Germinal center (tissue), 1 donor: Measurements from ENCODE around the gene AP2A2.

Source experiments
- DNase-seq: peaks from one replicate; pipeline ENCODE4 v3.0.0; 2012; ENCODE audit warnings: mixed read lengths, low spot score

Gene AP2A2

GRCh38 chr11:898540-899190, 27.0 kb upstream of the AP2A2 start:
- DNase-seq = no peak

GRCh38 chr11:899724-900123, 25.9 kb upstream of the AP2A2 start:
- DNase-seq = no peak

- no peak for DNase-seq
Observed at GRCh38 chr11:900545-900944, 25.1 kb upstream of the AP2A2 start.

GRCh38 chr11:901452-902061, 24.1 kb upstream of the AP2A2 start:
- no peak for DNase-seq

- DNase-seq = no peak
Observed at GRCh38 chr11:904380-904779, 21.3 kb upstream of the AP2A2 start.

GRCh38 chr11:905952-906351, 19.7 kb upstream of the AP2A2 start:
- DNase-seq = no peak

- DNase-seq = peak; percentile 30
Observed at GRCh38 chr11:907668-908067, 18.0 kb upstream of the AP2A2 start.

GRCh38 chr11:908273-908672, 17.4 kb upstream of the AP2A2 start:
- no peak for DNase-seq

- DNase-seq = no peak
Observed at GRCh38 chr11:909406-909805, 16.3 kb upstream of the AP2A2 start.

- DNase-seq = peak; percentile 54
Observed at GRCh38 chr11:910044-910588, 15.6 kb upstream of the AP2A2 start.

- peak; percentile 94 for DNase-seq
Observed at GRCh38 chr11:910589-911030, 15.1 kb upstream of the AP2A2 start, which contains the start of gene CHID1. TSS of gene CHID1 (minus strand) at chr11:910810. CDS start at chr11:904816, 5,994 bp downstream.

GRCh38 chr11:911031-911889, 14.4 kb upstream of the AP2A2 start:
- DNase-seq = no peak

- no peak for DNase-seq
Observed at GRCh38 chr11:911890-912219, 13.8 kb upstream of the AP2A2 start.

GRCh38 chr11:912266-912665, 13.4 kb upstream of the AP2A2 start:
- no peak for DNase-seq

GRCh38 chr11:913043-913442, 12.6 kb upstream of the AP2A2 start:
- no peak for DNase-seq

GRCh38 chr11:914204-914603, 11.5 kb upstream of the AP2A2 start:
- no peak for DNase-seq

- DNase-seq = no peak
Observed at GRCh38 chr11:914747-915501, 10.7 kb upstream of the AP2A2 start.

- no peak for DNase-seq
Observed at GRCh38 chr11:917426-917825, 8.2 kb upstream of the AP2A2 start.

GRCh38 chr11:921921-922678, 3.6 kb upstream of the AP2A2 start:
- DNase-seq = no peak

- no peak for DNase-seq
Observed at GRCh38 chr11:923691-924405, 1.8 kb upstream of the AP2A2 start.
